HG03439 (cell line): ENCODE data around the gene RASGEF1C.

Source experiments
- ATAC-seq: cut with Tn5 transposase; IDR thresholded peaks from one replicate; pipeline ENCODE4 v1.9.1; 2021; ENCODE audit warnings: mild to moderate bottlenecking, moderate library complexity; ENCODE audit not compliant: unreplicated experiment

Gene RASGEF1C

GRCh38 chr5:180122875-180123274, 86.1 kb downstream of the RASGEF1C start:
- ATAC-seq, result no peak

DNA sequence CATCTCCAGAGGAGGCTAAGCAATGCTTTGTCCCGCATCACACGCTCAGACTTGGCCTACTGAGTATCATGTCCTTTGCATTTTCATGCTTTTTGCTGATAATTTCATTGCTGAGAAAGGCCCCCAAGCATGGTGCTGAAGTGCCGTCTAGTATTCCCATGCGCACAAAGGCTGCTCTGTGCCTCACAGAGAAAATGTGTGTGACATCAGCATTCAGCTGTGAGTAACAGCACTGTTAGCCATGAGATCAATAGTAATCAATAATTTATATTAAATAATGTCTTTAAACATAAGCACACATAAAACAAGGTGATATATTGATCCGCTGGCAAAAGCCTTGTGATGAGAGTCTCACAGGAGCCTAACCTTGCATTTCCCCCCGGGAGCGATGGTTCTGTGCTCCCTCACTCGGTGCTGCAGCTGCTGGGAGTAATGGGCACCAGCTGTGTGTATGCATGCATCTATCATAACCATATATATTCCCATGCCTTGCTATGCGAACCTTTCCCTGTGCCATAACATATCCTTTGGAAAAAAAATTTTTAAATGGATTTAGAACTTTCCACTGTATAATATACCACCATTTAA, 87.1 kb downstream of the RASGEF1C start:
- ATAC-seq, result no peak

DNA sequence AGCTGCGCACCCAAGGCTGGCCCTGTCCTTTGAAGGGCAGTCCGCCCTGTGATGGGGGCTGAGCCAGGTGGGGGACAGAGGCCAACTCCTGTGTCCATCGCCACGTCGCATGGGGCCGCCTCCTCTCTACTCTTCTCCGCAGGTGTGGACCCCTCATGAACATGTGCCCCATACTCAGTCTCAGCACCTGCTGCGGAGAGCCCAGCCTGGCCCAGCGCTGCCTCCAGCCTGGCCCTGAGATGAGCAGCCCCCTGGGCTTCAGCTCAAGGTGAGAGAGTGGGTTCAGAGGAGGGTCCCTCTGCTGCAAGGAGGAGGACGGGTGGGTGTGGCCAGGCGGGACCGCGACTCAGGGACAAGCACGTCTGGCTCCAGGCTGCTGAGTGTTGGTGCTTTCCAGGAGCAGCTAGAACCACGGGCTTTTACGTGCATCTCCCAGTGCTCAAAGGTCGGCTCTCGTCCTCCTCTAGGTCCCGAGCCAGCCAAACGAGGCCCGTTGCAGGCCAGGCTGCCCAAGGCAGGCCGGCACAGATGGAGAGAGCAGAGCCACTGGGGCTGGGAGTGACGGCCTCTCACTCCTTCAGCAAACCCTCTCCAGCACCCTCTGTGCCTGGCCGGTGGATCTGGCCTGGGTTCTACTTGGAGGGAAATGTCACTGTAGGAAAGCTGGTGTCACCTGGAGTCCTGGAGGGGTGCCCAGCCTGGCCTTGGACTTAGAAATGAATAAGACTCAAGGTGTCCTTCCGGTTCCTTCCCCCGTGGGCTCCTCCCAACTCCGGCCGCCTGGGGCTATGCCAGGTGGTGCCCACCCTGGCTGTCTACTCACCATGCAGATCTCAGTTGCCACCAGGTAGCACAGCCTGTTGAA, 88.5 kb downstream of the RASGEF1C start:
- ATAC-seq, result no peak

DNA sequence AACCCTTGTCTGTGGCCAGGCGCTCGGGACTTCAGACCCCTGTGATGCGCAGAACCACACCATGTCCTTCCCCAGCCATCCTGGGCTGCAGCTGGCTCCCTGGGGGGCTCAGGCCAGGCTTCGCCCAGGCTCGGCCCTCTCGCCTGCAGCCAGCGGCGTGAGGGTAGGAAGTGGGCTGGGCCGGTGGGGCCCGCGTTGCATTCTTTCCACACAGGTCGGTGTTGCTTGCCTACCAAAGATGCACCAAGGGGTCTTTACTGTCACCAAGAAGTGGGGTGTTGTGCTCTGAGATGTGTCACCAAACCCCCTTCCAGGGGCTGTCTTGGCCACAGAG, 89.1 kb downstream of the RASGEF1C start:
- ATAC-seq, result no peak

DNA sequence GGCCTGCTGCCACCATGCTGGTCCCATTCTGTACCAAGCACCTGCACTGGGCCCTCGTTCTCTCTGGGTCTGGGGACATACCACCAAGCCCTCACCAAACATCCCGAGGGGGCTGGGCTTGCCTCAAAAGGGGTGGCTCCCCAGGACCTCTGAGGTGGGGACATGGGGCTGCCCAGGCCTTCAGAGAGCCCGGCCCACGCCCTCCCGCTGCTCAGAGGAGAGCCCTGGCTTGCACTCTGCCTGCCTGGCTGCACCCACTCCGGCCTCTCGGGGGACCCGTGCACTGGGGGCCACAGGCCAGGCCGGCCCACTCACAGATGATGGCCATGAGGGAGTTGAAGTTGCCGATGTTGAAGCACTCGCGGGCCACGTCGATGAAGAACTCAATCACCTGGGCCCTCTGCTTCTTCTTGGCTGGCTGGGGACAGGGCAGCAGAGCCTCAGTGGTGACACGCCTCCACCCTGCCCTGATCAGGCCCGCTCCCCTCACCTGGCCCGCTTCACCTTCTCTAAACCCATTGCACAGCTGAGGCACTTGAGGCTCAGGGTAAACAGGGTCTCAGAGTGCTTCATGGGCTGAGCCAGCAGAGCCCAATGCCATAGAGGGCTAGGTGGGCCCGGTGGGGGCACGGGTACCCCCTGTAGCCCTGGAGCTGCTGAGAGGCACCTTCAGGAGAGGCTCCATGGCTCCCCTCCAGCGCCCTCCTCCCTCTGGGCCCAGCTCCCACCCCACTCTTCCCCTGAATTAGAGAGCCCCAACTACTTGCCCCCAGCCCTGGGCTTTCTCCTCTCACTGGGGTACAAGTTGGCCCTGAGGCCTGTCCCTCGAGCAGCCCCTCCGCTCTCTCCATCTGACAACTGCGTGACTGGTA, 89.7 kb downstream of the RASGEF1C start:
- ATAC-seq, result no peak

- ATAC-seq, result no peak
These were observed 90.6 kb downstream of the RASGEF1C start for GRCh38 chr5:180118391-180118791.

- no peak for ATAC-seq
These were observed 91.8 kb downstream of the RASGEF1C start for GRCh38 chr5:180117000-180117725.

DNA sequence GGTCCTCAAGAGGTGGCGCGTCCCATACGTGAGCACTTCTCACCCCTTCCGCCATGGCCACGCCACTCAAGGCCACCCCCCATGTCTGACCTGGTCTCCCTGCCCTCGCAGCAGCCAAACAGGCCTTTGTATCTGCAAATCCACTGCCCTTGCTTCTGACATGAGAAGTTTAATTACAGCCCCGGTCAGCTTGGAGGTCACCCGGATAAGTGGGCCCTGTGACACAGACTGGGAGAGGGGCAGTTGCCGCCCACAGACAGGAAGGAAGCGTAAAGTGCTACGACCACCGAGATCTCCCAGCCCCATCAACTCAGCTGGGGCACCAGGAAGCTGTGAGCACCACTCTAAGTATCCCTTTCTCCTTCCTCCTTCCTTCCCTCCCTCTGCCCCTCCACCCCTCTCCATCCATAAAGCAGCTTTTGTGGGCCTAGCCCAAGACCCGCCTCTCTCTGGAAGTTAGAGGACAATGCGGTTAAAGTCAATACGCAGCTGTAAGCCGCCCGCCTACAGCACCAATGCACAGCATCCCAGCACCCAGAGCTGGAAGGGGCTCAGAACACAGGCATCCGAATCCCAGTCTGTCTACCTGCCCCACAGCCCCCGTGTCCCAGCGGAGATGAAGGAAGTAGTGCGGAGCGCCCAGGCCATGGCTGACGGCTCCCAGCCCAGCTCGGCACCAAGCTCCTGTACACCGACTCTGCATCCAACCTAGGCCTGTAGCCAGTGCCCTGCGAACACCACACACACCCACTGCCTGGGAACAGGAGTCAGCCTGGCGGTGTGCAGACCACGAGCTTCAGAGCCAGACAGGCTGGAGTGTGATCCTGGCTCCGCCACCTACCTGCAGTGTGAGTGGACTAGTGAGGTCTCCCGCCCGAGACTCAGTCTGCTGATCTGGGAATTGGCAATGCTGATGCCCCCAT, 92.7 kb downstream of the RASGEF1C start:
- no peak for ATAC-seq

GRCh38 chr5:180115326-180116076, 93.5 kb downstream of the RASGEF1C start:
- no peak for ATAC-seq

GRCh38 chr5:180114304-180115003, 94.6 kb downstream of the RASGEF1C start:
- no peak for ATAC-seq

DNA sequence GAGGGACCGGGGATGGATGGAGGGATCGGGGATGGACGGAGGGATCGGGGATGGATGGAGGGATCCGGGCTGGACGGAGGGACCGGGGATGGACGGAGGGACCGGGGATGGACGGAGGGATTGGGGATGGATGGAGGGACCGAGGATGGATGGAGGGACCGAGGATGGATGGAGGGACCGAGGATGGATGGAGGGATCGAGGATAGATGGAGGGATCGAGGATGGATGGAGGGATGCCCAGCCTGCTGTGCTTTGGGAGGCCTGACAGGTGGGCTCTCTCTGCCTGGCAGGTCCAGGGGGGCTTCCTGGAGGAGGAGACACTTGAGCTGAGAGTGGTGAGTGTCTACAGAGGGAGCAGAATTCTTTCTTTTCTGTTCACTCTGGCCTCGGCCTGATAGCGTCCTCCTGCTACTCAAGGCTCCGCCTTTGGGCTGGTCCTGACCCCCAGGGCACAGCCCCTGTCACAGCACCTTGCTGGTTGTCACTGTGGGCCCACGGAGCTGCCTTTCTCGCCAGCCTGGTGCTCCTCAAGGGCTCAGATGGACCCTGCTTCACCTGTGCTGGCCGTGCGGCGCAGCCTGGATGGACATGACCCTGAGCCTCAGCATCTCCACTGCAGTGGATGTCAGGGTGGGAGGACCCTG, 95.2 kb downstream of the RASGEF1C start:
- no peak for ATAC-seq

DNA sequence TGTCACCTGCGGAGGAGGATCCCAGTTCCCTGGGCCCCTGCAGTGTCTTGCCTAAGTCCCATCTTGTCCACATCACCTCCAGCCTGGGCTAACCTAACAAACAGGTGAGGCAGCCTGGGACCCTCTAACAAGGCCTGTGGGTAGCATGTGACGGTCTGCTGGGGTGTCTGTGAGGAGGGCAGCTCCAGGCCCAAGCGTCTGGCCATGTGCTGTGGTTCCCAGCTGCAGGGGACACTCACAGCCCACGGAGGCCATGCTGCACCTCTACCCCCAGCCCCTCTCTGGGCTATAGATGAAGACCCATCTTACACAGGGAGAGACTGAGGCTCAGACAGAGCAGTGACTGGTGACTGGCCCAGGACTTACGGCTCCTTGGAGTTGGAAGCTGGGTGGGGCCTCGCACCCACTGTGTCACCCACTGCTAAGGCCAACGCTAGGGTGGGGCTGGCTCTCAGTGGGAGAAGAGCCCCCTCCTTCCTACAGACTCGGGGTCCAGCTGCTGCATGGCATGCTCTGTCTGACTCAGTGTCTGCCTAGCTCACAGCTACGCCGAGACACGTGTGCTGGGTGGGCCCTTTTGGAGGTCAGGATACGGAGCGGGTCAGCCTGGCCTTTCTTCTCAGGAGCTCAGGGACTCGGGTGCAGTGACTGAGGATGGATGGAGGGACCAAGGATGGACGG, 96.7 kb downstream of the RASGEF1C start:
- ATAC-seq, result no peak

DNA sequence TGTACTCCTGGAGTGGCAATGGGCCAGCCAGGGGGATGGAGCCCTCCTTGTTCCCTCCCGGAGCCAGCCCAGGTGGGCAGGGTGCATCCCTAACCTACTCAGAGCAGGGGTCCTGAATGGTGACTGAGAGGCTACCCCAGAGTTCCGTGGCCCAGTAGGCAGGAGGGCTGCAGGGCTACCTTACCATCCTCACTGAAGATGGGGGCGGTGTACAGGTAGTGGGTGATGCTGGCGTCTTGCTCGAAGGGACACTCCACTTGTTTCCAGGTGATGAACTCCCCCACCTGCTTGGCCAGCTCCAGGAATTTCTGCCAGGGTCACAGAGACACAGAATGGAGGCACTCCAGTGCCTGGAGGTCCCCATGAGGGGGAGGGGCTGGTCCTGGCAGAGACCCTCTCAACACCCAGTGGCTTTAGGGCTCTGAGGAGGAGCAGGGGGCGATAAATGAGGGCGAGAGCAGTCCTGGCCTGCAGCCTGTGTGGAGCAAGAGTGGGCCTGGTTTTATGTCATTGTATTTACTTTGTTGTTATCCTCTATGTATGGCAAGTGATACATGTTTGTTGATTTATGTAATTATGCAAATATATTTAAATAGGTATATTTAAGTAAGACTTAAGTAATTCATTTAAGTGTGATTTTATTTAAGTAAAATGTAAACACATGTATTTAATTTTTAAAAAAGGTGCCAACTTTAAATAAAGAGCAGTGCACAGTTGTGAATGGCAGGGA, 97.6 kb downstream of the RASGEF1C start:
- no peak for ATAC-seq

- no peak for ATAC-seq
These were observed 99.1 kb downstream of the RASGEF1C start for GRCh38 chr5:180109920-180110319.

DNA sequence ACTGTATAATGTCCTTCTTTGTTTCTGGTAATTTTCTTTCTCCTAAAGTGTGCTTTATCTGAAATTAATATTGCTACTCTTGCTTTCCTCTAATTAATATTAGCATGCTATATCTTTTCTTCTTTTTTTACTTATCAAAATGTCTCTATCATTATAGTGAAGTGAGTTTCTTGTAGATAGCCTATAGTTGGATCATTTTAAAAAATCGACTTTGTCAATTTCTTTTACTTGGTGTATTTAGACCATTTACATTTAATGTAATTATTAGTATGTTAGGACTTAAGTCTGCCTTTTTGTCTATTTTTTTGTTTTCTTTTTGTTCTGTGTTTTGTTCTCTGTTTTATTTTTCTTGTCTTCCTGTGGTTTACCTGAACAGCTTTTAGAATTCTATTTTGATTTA, 102.0 kb downstream of the RASGEF1C start:
- ATAC-seq, result no peak

GRCh38 chr5:180105827-180106312, 103.1 kb downstream of the RASGEF1C start:
- no peak for ATAC-seq

GRCh38 chr5:180104168-180104530, 104.9 kb downstream of the RASGEF1C start:
- ATAC-seq, result no peak
